ENCODE data around the gene SLCO4A1.
"Not testable (repeated sequence)": the region's sequence is repeated elsewhere in the genome, so short reads cannot be mapped to it uniquely, and the experiment has no call there.

Gene SLCO4A1

DNA sequence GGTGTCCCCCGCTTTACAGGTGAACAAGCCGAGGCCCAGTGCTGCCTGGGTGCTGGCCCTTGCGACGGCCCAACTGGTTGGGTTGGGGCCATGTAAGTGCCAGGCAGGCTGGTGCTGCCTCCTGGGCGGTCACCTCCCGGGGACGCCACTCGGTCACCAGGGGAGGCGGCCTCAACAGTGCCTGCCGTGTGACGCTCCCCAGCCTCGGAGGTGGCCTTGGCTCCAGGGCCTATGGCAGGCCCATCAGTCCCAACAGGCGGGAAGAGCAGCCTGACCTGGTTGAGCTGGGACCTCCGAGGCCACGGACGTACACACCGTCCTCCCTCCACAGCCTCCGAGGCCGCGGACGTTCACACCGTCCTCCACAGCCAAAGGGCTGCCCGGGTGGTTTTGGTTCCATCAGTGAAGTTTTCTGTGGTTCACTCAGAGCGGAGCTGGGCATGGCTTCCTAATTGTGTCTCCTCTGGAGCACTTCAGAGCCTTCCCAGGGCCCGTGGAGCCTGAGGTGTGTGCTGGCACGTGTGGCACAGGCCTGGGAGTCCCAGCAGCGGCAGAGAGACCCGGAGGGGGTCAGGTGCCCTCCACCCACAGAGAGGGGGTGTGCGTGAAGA is 19.3 kb upstream of the SLCO4A1 start:
- DNase-seq = no peak

- DNase-seq = no peak
Observed at GRCh38 chr20:62623488-62624324, 18.6 kb upstream of the SLCO4A1 start.

DNA sequence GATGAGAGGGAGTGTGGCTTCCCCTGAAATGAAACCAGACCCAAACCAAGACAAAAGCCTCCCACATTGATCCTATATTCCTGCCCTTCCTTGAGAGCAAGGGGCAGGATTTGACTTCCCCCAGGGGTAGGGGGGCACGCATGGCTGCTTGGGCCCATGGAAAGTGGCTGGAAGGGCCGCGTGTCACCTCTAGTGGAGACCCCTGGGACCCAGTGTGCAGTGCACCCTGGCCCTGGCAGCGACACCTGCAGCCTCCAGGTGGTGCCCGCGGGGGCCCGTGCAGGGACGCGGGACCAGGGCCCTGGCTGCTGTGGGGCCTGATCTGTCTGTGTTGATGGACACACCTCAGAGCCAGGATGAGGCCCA is 18.0 kb upstream of the SLCO4A1 start:
- DNase-seq = no peak

GRCh38 chr20:62624719-62625453 is 17.4 kb upstream of the SLCO4A1 start:
- no peak for DNase-seq

DNA sequence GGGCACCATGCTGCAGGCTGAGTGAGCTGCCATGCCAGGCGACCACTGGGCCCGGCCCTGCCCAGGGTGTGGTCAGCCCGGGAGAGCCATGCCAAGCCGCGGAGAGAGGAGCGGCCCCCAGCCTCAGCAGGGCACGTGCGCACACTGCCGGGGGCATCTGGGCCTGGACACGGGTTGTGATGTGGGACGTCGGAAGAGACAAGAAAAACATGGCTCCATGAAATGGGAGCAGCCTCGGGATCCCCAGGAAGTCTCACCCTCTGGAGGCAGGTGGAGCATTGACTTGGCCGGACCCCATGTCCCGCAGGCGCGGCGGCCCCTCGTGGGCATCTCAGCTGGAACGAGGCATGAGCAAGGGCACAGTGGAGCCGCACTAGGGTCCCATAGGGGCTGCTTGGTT is 16.8 kb upstream of the SLCO4A1 start:
- DNase-seq = no peak

DNA sequence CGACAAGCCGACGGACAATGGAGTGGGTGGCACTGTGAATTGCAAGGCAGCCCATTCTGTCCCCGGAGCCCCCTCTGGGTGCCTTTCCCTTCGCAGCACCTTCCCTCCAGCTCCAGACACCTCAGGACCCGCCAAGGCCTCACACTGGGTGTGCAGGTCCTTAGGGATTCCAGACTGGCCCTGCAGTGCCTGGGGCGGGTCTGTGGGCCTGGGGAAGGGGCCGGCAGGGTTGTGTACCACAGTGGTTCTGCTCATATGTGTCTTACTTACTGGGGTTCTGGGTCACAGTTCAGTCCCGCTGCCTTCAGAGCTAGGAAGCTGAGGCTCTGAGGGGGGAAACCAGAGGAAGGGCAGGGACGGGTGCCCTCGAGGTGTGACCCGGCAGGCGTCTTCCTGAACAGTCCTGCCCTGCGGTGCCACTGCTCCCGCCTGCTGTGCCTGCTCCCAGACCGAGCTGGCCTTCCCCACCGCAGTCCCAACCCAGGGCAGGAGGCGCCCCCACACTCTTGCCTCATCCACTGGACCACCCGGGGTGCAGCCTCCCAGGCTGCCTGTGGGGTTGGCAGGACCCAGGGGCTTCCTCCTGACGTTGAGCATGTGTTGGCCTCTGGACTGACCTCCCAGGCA is 16.3 kb upstream of the SLCO4A1 start:
- DNase-seq = no peak

DNA sequence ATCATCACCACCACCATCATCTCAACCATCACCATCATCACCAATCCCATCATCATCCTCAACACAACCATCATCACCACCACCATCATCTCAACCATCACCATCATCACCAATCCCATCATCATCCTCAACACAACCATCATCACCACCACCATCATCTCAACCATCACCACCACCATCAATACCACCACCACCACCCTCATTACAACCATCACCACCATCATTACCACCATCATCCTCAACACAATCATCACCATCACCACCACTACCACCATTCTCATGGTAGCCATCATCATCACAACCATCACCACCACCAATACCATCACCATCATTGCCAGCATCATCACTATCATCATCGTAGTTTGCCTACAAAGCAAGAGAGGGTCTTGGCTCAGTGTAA is 14.9 kb upstream of the SLCO4A1 start:
- not testable (repeated sequence) for DNase-seq

GRCh38 chr20:62627901-62628612 is 14.2 kb upstream of the SLCO4A1 start:
- DNase-seq = no peak

DNA sequence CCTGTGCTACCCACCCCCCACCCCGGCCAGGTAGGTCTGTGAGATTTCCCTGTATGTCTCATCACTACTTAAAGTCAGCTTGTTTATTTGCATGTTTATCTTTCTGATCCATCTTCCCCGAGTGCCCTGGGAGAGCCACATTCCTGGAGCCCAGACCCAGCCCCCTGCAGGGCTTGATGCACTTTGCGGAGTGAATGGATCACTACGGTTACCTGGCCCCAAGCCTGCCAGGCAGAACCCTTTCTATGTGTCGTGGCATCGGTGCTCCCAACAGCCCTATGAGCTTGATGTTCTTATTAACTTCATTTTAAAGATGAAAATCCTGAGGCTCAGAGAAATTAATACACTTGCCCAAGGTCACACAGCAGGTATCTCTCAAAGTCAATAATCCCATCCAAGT is 13.6 kb upstream of the SLCO4A1 start:
- no peak for DNase-seq

DNA sequence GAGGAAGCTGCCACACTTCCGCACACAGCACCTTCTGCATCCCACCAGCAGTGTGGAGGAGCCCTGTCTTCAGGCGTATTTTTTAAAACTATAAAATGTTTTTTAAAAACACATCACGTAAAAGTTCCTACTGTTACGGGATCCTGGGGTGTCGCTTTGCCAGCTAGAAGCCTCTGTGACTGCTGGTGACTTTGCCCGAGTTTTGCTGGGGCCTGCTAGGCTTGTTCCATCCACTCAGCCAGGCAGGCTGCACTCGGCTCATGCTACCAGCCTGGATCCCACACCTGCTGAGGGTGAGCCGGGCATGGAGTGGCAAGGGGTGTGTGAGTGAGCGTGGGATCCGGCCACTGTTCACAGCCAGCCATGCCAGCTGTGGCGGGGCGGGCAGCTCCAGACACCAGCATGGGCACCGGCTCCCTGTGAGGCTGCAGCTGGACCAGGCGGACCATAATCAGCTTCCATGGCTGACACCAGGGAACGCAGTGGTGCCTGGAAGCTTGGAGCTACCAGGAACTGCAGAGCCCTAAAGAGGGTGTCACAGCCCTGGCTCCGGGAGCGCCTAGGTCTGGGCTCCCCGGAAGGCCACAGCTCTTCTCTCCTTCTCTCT is 12.3 kb upstream of the SLCO4A1 start:
- no peak for DNase-seq

- no peak for DNase-seq
Observed at GRCh38 chr20:62631336-62632308, 10.7 kb upstream of the SLCO4A1 start.

DNA sequence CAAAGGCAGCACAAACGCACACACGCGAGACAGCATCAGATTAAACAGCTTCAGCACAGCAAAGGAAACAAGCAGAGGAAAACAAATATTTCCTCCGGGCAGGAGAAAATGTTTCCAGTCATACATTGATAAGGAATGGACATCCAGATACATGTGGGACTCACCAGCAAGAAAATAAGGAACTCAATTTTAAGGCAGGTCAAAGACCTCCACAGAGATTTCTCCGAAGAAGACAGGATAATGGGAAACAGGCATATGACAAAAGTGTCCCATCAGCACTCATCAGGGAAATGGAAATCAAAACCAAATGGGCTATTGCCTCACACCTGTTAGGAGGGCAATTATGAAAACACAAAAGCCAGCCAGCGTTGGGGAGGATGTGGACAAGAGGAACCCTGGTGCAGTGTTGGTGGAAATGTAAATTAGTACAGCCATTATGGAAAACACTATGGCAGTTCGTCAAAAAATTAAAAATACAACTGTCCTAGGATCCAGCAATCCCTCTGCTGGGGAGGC is 9.7 kb upstream of the SLCO4A1 start:
- no peak for DNase-seq

DNA sequence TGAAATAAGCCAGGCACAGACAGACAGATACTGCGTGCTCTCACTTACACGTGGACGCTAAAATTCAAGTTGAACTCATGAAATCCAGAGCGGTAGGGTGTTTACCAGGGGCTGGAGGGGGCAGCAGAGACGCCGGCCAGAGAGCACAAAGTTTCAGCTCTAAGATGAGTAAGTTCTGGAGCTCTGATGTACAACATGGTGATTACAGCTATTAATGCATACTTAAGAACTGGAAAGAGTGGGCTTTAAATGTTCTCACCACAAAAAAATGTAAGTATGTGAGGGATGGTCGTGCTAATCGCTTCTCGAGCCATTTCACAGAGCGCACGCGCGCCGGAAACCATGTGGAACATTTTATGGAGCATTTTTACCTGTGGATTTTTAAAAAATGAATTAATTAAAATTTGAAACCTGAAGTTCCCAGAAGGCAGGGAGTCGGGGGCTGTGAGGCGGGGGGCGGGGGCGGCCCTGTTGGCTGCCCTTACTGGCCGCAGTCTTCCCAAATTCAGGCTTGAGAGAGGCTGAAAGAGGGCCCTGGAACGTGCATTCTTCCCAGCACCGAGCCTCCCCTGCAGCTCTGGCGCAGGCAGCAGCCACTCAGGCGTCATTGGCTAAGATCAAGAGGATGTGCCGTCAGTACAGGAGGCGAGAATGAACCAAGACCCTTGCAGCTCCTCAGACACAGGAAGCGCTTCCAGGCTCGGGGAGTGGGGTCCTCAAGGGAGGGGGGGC is 8.5 kb upstream of the SLCO4A1 start:
- DNase-seq = no peak

GRCh38 chr20:62634330-62634967 is 7.9 kb upstream of the SLCO4A1 start:
- DNase-seq = no peak

GRCh38 chr20:62635232-62635631 is 7.1 kb upstream of the SLCO4A1 start:
- DNase-seq = no peak

DNA sequence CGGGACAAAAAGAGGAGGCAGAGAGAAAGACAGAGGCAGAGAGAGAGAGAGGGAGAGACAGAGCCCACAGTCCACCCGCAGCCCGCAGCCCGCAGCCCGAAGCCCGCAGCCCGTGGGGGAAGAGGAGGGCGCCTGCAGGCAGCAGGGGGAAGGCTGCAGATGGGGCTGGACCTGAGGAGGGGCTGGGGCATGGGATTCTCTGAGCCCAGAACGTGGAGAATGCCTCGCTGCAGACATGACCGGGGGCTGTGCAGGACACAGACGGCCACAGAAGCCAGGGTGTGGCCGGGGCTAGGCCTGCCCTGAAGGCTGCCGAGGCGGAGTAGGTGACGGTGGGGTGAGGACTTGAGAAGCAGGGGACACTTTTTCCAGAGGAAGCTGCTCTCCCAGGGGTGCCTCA is 6.5 kb upstream of the SLCO4A1 start:
- no peak for DNase-seq

DNA sequence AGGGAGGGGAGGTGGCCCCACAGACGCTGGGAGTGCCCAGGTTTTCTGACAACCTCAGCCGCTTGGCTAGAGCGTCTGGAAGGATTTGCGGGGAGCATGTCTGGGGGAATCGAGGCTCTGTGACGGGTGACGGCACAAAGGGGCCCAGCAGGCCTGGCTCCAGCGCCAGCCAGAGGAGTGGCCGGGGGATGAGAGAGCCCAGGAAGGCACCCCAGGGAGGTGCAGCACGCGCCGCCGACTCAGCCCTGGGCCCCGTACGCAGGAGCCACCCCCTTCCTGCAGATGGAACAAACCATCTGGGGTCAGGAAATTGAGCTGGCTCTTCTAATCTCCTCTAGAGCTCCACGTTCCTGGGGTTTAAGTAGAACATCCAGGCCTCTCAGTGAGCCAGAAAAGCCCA is 5.9 kb upstream of the SLCO4A1 start:
- no peak for DNase-seq

DNA sequence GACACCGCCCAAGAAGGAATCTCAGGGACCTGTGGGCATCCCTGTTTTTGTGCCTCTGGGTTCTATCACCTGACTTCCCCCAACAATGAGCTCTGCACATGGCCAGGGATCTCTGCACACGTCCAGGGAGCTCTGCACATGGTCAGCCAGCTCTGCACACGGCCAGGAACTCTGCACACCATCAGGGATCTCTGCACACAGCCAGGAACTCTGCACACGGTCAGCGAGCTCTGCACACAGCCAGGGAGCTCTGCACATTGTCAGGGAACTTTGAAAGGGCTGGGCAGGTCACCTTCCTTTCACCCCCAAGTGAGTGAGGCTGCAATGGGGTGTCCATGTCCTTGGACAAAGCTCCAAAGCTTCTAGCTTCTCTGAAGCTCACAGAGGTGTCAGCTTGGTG is 5.2 kb upstream of the SLCO4A1 start:
- no peak for DNase-seq

DNA sequence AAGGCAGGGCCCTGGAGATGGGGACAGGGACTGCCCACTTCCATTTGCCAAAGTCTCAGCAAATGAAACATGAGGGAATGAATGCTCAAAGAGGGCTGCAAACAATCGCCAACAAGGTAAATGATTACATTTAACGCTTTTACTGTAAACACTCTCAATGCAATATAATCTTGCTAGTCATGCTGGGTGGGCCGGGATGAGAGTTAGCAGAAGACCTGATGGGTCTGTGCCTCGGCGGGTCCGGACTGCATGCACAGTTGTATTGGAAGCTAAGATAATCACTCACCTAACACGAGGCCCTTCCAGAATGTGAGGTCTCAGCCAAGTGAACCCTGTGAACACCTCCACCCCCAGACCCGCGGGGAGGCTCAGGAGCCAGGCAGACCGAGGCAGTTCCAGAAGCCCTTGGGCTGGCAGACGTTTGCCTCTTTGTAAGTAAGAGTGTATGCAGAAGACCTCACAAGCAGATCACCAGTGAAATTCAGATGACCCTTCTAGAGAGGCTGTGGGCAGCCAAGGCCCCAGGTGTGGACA is 4.7 kb upstream of the SLCO4A1 start:
- no peak for DNase-seq

All from DMS 273 treated with DMSO at 0.1 percent for 48 hours (cell line).